Gastrocnemius medialis (tissue), 4 donors: ENCODE measurements around the gene H2BK1. TPM values are rescaled to one million over a fixed set of nuclear protein-coding genes. Genes with fewer than 3 reads are reported as not detected.

Experiments
- ATAC-seq, 2 donors: fragments of 150-250 bp; one replicate each; pipeline ENCODE4 v1.9.1; 2016
- DNase-seq, 2 donors: peaks; one replicate each; pipeline ENCODE4 v3.0.0-alpha.2; 2019
- H3K27ac ChIP-seq, 4 donors: fragments of 200-600 bp; sonication (generic); 1 replicate in 1 of 4; 2 replicates in 3 of 4; pipeline ENCODE4 v1.5.1; 2016 to 2018; ENCODE audit warnings: mild to moderate bottlenecking in 2 of 4, moderate library complexity in 1 of 4
- H3K27me3 ChIP-seq, 3 donors: fragments of 200-600 bp; sonication (generic) in 2 of 3; 1 replicate in 1 of 3; 2 replicates in 2 of 3; pipeline versions ENCODE4 v1.5.1 to v1.6.0; 2016 to 2019; ENCODE audit warnings: mild to moderate bottlenecking in 1 of 3, moderate library complexity in 1 of 3
- H3K36me3 ChIP-seq, 2 donors: fragments of 200-600 bp; sonication (generic) in 1 of 2; one replicate each; pipeline ENCODE4 v1.5.1; 2017 to 2018
- H3K4me1 ChIP-seq, 2 donors: fragments of 200-600 bp; sonication (generic) in 1 of 2; one replicate each; pipeline ENCODE4 v1.5.1; 2016 to 2017; ENCODE audit warnings: mild to moderate bottlenecking in 2 of 2
- H3K4me3 ChIP-seq, 4 donors: fragments of 200-600 bp; sonication (generic) in 3 of 4; 1 replicate in 1 of 4; 2 replicates in 3 of 4; pipeline ENCODE4 v1.5.1; 2016 to 2019; ENCODE audit warnings: mild to moderate bottlenecking in 2 of 4
- H3K9me3 ChIP-seq, 3 donors: fragments of 200-600 bp; sonication (generic) in 2 of 3; 1 replicate in 1 of 3; 2 replicates in 2 of 3; pipeline ENCODE4 v1.5.1; 2016 to 2019
- CTCF ChIP-seq, 5 experiments: fragments of 450-650 bp in 3 of 5; fragments of 200-600 bp in 2 of 5; sonication (generic) in 2 of 5; IDR thresholded peaks in 4 of 5; conservative IDR thresholded peaks in 1 of 5; 1 replicate in 4 of 5; 2 replicates in 1 of 5; pipeline ENCODE4 v1.5.1; 2016 to 2019; ENCODE audit warnings: antibody characterized with exemption in 5 of 5, mild to moderate bottlenecking in 3 of 5, moderate library complexity in 3 of 5
- POLR2A ChIP-seq, 2 donors: fragments of 450-650 bp; IDR thresholded peaks; one replicate each; pipeline ENCODE4 v1.6.1; 2017; ENCODE audit warnings: antibody characterized with exemption in 2 of 2, mild to moderate bottlenecking in 2 of 2, moderate library complexity in 2 of 2
- in situ Hi-C, 4 donors: fragments of 200-750 bp; cut with MboI; loops; one replicate each; pipeline versions ENCODE4 v1.15.0 to v1.8.0; 2017; ENCODE audit warnings: low sequenced_read_pairs in 4 of 4
- intact Hi-C: fragments of 100-400 bp; cut with DNase I; formaldehyde crosslinking; loops from one replicate; pipeline ENCODE4 v1.15.1; 2023; ENCODE audit warnings: low total_unique reads
- total RNA-seq, 4 donors: library from RNA; depleted of rRNA; stranded (reverse); fragments of >200 nt; gene quantifications; one replicate each; pipeline versions ENCODE4 v1.1.0 to v1.2.3, GENCODE V29; 2016

H2BK1 gene
- total RNA-seq, 4 donors from 2014 or later = not detected

- Histone ChIP-seq H3K9me3 (no peaks in the 10 kb centered on the region), H3K4me3 (no peak overlapping the region), H3K27me3 (no peaks in the 10 kb centered on the region), H3K4me1 (peaks cover 22 to 31% of the 10 kb centered on the region in 2 donors), H3K36me3 (no peaks in the 10 kb centered on the region), H3K27ac (no peak overlapping the region)
- no peak for ATAC-seq
- no peak for DNase-seq
- intact Hi-C loops (loop anchor here (5.0 kb wide), 1 partner anchor 87 kb away; the partner anchor contains the start of gene NUB1), in situ Hi-C loops (no loop called here)
- no peak for TF ChIP-seq POLR2A (IDR thresholded peaks at IDR 0.05)
- no peak for TF ChIP-seq CTCF (IDR thresholded peaks at IDR 0.05 in 4 of 5, conservative IDR thresholded peaks at IDR 0.05 in 1 of 5)
Observed at GRCh38 chr7:151254851-151255250, 44.6 kb upstream of the H2BK1 start.

- in situ Hi-C loops = no loop called here
Observed at GRCh38 chr7:151254316-151254715, 44.0 kb upstream of the H2BK1 start.

GRCh38 chr7:151252961-151253711 is 42.8 kb upstream of the H2BK1 start:
- in situ Hi-C loops = no loop called here
- H3K4me1 ChIP-seq = peaks cover 28 to 36% of the 10 kb centered on the region in 2 donors
- no peak for DNase-seq

More at GRCh38 chr7:151254316-151254715, 44.0 kb upstream of the H2BK1 start:
- no peak for ATAC-seq
- H3K27me3 ChIP-seq = no peaks in the 10 kb centered on the region
- H3K36me3 ChIP-seq = no peaks in the 10 kb centered on the region
- H3K9me3 ChIP-seq = no peaks in the 10 kb centered on the region
- no peak overlapping the region for H3K27ac ChIP-seq
- H3K4me3 ChIP-seq = no peak overlapping the region
- H3K4me1 ChIP-seq = peaks cover 27 to 35% of the 10 kb centered on the region in 2 donors
- no peak for DNase-seq
- TF ChIP-seq POLR2A (IDR thresholded peaks at IDR 0.05) (no peak), CTCF (IDR thresholded peaks at IDR 0.05 in 4 of 5, conservative IDR thresholded peaks at IDR 0.05 in 1 of 5) (no peak)
- intact Hi-C loops = loop anchor here (5.0 kb wide), 1 partner anchor 88 kb away; the partner anchor contains the start of gene NUB1

GRCh38 chr7:151252561-151252835 is 42.2 kb upstream of the H2BK1 start:
- peak overlapping the region; percentile 64 to 94 (median 78) for H3K4me3 ChIP-seq
- no peaks in the 10 kb centered on the region for H3K36me3 ChIP-seq
- no peaks in the 10 kb centered on the region for H3K9me3 ChIP-seq
- ATAC-seq (no peak), DNase-seq (no peak)
- TF ChIP-seq CTCF (IDR thresholded peaks at IDR 0.05 in 4 of 5, conservative IDR thresholded peaks at IDR 0.05 in 1 of 5) = no peak
- no peak for TF ChIP-seq POLR2A (IDR thresholded peaks at IDR 0.05)
- in situ Hi-C loops (no loop called here), intact Hi-C loops (loop anchor here (5.0 kb wide), 1 partner anchor 90 kb away; the partner anchor contains the start of gene NUB1)
- H3K27me3 ChIP-seq = no peaks in the 10 kb centered on the region
- peaks cover 28 to 42% of the 10 kb centered on the region in 2 donors for H3K4me1 ChIP-seq
- peak overlapping the region; percentile 92 to 100 (median 98) for H3K27ac ChIP-seq

More at GRCh38 chr7:151252961-151253711, 42.8 kb upstream of the H2BK1 start:
- ATAC-seq = no peak
- H3K4me3 ChIP-seq = peak overlapping the region in 2 of 4 donors; percentile 64 to 94
- no peaks in the 10 kb centered on the region for H3K27me3 ChIP-seq
- intact Hi-C loops = loop anchor here (5.0 kb wide), 1 partner anchor 89 kb away; the partner anchor contains the start of gene NUB1
- H3K36me3 ChIP-seq = no peaks in the 10 kb centered on the region
- H3K27ac ChIP-seq = peak overlapping the region; percentile 92 to 100 (median 98)
- no peaks in the 10 kb centered on the region for H3K9me3 ChIP-seq
- TF ChIP-seq CTCF (IDR thresholded peaks at IDR 0.05 in 4 of 5, conservative IDR thresholded peaks at IDR 0.05 in 1 of 5) (no peak), POLR2A (IDR thresholded peaks at IDR 0.05) (no peak)
